IPS DF 6.9 (cell line): ENCODE results near the gene IFI16.

ENCODE experiments used
- DNase-seq: peaks from one replicate; pipeline ENCODE4 v3.0.0-alpha.2; 2013; ENCODE audit warnings: low read depth, low spot score
- H3K27ac ChIP-seq: one replicate; pipeline ENCODE4 v1.5.1; 2013; ENCODE audit warnings: low read length, control low read depth
- H3K27me3 ChIP-seq: 2 replicates; pipeline ENCODE4 v1.6.1; 2013; ENCODE audit warnings: mild to moderate bottlenecking, low read length; ENCODE audit not compliant: control insufficient read depth, insufficient read depth
- H3K36me3 ChIP-seq: 2 replicates; pipeline ENCODE4 v1.6.1; 2013; ENCODE audit warnings: low read length; ENCODE audit not compliant: control insufficient read depth, insufficient read depth
- H3K4me1 ChIP-seq: 2 replicates; pipeline ENCODE4 v1.6.1; 2013; ENCODE audit warnings: low read length; ENCODE audit not compliant: control insufficient read depth, insufficient read depth
- H3K4me3 ChIP-seq: 2 replicates; pipeline ENCODE4 v1.5.1; 2013; ENCODE audit warnings: mild to moderate bottlenecking, low read length
- H3K9me3 ChIP-seq: 2 replicates; pipeline ENCODE4 v1.6.1; 2013; ENCODE audit warnings: low read length, inconsistent platforms; ENCODE audit not compliant: control insufficient read depth, insufficient read depth
- WGBS: extraction: QIAGEN DNeasy Blood & Tissue Kit; methylation state at CpG from one replicate; pipeline ENCODE4 v1.1.7; 2013; ENCODE audit warnings: mixed read lengths, missing lambda C conversion rate; ENCODE audit not compliant: insufficient read length, insufficient coverage; 5-methylcytosine and 5-hydroxymethylcytosine counted together

The IFI16 gene

GRCh38 chr1:159009704-159010361 is at the start of gene IFI16:
Gene IFI16, plus strand, starts transcription at chr1:159009907. Its CDS starts 4,774 bp downstream, at chr1:159014681.
- no peak for DNase-seq
- H3K4me1 ChIP-seq, result 0 out of 2 replicates have a peak, but pooled peaks cover 2% of the 10 kb centered on the region
- H3K4me3 ChIP-seq, result no peak within 1 kb of the TSS
- no peak within 1 kb of the TSS for H3K27ac ChIP-seq
- no CpG with 5 or more reads among the region's 5 CpGs for WGBS
- H3K9me3 ChIP-seq, result no peaks in the 10 kb centered on the region
- H3K27me3 ChIP-seq, result peaks cover 5% of the 10 kb centered on the region; the same call in 1 of the 2 replicates
- no peaks in the 10 kb centered on the region for H3K36me3 ChIP-seq

DNA sequence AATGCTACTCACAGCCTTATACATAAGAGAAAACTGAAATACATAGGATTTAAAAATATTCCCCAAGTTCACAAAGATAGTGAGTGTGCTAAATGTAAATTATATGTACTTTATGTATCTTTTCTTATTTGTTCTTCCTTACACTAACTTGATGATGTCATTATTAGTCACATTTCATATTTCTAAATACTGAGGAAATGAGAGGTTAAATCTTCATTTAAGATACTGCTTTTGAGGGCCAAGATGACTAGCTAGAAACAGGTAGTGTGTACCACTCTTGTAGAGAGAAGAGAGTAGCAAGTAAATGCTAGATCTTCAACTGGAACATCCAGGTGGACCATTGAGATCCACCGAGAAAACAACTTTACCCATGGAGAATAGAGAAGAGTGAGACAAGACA is 48.5 kb upstream of the IFI16 start:
- Histone ChIP-seq H3K4me1 (no peaks in the 10 kb centered on the region), H3K4me3 (no peak overlapping the region), H3K27ac (no peak overlapping the region), H3K9me3 (no peaks in the 10 kb centered on the region), H3K36me3 (no peaks in the 10 kb centered on the region), H3K27me3 (no peaks in the 10 kb centered on the region)
- no CpG with 5 or more reads among the region's 1 CpG for WGBS
- no peak for DNase-seq

DNA sequence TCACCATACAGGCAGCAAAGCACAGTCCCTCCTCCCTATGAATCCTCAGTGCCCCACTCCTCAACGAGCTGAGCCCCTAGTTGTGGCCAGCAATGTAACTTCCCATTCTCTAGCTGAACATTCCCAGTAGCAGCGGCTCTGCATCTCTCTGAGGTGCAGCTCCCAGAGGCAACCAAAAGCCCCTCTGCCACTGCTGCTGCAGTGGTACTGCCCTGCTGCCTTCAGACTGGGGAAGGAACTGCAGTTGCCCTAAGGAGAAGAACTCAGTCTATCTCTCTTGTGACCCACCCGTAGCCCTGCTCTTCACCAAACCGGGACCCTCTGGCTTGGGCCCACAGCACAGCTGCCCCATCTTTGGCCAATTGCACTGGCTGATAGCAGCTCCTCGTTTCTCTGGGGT is 46.7 kb upstream of the IFI16 start:
- H3K4me3 ChIP-seq, result no peak overlapping the region

GRCh38 chr1:158969166-158969565 is 40.5 kb upstream of the IFI16 start:
- Histone ChIP-seq H3K27me3 (no peaks in the 10 kb centered on the region), H3K36me3 (no peaks in the 10 kb centered on the region), H3K27ac (no peak overlapping the region), H3K4me1 (no peaks in the 10 kb centered on the region), H3K4me3 (no peak overlapping the region), H3K9me3 (no peaks in the 10 kb centered on the region)
- no peak for DNase-seq
- WGBS, result no CpG with 5 or more reads among the region's 3 CpGs

More for the DNA sequence above, 46.7 kb upstream of the IFI16 start:
- Histone ChIP-seq H3K27ac (no peak overlapping the region), H3K4me1 (no peaks in the 10 kb centered on the region), H3K9me3 (no peaks in the 10 kb centered on the region), H3K27me3 (no peaks in the 10 kb centered on the region), H3K36me3 (no peaks in the 10 kb centered on the region)
- DNase-seq, result no peak
- WGBS, result no CpG with 5 or more reads among the region's 5 CpGs

DNA sequence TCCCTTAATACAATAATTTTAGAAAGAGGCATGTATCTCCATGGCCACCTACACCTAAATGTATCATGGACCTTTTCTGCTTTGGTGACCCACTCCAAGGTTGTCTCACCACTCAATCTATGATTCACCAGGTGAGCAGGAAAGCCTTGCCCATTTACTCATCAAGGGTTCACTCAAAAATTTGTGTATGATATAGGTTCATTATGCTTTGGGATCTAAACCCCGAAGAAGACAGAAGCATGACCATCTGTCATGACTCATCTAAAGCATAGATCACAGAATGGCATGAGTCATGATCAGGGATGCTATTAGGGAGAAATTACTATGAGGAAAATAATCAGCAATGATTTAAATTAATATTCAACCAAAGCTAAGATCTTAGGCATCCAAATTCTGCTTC is 39.9 kb upstream of the IFI16 start:
- Histone ChIP-seq H3K27ac (no peak overlapping the region), H3K36me3 (no peaks in the 10 kb centered on the region), H3K27me3 (no peaks in the 10 kb centered on the region), H3K9me3 (no peaks in the 10 kb centered on the region), H3K4me1 (no peaks in the 10 kb centered on the region), H3K4me3 (no peak overlapping the region)
- no CpG with 5 or more reads among the region's 1 CpG for WGBS
- no peak for DNase-seq

- DNase-seq, result no peak
- Histone ChIP-seq H3K9me3 (no peaks in the 10 kb centered on the region), H3K4me1 (no peaks in the 10 kb centered on the region), H3K36me3 (no peaks in the 10 kb centered on the region), H3K27me3 (no peaks in the 10 kb centered on the region), H3K27ac (no peak overlapping the region), H3K4me3 (no peak overlapping the region)
Measured at GRCh38 chr1:158972841-158973240, 36.9 kb upstream of the IFI16 start.

GRCh38 chr1:158976219-158976618 is 33.5 kb upstream of the IFI16 start:
- no peak for DNase-seq
- H3K27me3 ChIP-seq, result no peaks in the 10 kb centered on the region
- H3K9me3 ChIP-seq, result no peaks in the 10 kb centered on the region
- WGBS, result no CpG with 5 or more reads among the region's 4 CpGs
- no peaks in the 10 kb centered on the region for H3K36me3 ChIP-seq
- no peak overlapping the region for H3K4me3 ChIP-seq
- H3K27ac ChIP-seq, result no peak overlapping the region
- H3K4me1 ChIP-seq, result no peaks in the 10 kb centered on the region

DNA sequence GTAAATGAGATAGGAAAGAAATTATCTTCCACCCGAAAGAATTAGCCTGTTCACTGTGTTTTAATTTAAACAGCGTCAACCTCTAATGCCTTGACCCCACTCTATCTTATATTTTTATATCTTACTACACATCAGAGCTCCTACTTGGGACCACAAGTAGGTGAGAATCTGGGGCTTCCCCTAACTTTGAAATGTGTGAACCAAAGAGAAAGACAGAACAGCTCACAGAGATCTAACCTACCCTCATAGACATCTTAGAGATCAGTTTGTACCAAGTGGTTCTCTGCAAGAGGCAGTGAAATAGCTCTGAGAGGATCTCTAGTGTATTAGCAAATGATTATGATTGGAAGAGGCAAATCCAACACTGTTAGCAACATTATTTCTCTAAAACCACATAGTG is 31.0 kb upstream of the IFI16 start:
- Histone ChIP-seq H3K9me3 (no peaks in the 10 kb centered on the region), H3K4me3 (no peak overlapping the region), H3K4me1 (no peaks in the 10 kb centered on the region), H3K27me3 (no peaks in the 10 kb centered on the region), H3K36me3 (no peaks in the 10 kb centered on the region), H3K27ac (no peak overlapping the region)
- DNase-seq, result no peak
- WGBS, result no CpG with 5 or more reads among the region's 2 CpGs

GRCh38 chr1:158979229-158979628 is 30.5 kb upstream of the IFI16 start:
- H3K27ac ChIP-seq, result no peak overlapping the region
- no CpG with 5 or more reads among the region's 1 CpG for WGBS
- no peaks in the 10 kb centered on the region for H3K36me3 ChIP-seq
- H3K9me3 ChIP-seq, result no peaks in the 10 kb centered on the region
- DNase-seq, result no peak
- H3K4me1 ChIP-seq, result no peaks in the 10 kb centered on the region
- H3K4me3 ChIP-seq, result no peak overlapping the region
- no peaks in the 10 kb centered on the region for H3K27me3 ChIP-seq

GRCh38 chr1:158983235-158983634 is 26.5 kb upstream of the IFI16 start:
- H3K27ac ChIP-seq, result no peak overlapping the region
- no CpG with 5 or more reads among the region's 2 CpGs for WGBS
- no peaks in the 10 kb centered on the region for H3K36me3 ChIP-seq
- H3K9me3 ChIP-seq, result no peaks in the 10 kb centered on the region
- H3K27me3 ChIP-seq, result no peaks in the 10 kb centered on the region
- no peaks in the 10 kb centered on the region for H3K4me1 ChIP-seq
- no peak overlapping the region for H3K4me3 ChIP-seq
- no peak for DNase-seq

DNA sequence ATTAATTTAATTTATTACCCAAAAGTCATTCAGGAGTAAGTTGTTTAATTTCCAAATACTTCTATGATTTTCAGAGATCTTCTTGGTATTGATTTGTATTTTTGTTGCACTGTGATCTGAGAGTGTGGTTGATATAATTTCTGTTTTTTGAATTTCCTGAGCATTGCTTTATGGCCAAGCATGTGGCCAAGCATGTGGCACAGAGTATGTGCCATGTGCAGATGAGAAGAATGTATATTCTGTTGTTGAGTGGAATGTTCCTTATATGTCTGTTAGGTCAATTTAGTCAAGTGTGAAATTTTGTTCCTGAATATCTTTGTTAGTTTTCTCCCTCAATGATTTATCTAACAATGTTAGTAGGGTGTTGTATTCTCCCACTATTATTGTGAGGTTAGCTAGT is 25.3 kb upstream of the IFI16 start:
- H3K9me3 ChIP-seq, result no peaks in the 10 kb centered on the region
- DNase-seq, result no peak
- no peaks in the 10 kb centered on the region for H3K36me3 ChIP-seq
- no peaks in the 10 kb centered on the region for H3K27me3 ChIP-seq
- no peak overlapping the region for H3K4me3 ChIP-seq
- no peaks in the 10 kb centered on the region for H3K4me1 ChIP-seq
- H3K27ac ChIP-seq, result no peak overlapping the region
